ENCODE results near the gene TMPRSS9.

GRCh38 chr19:2475018-2475701, 115.1 kb downstream of the TMPRSS9 start:
- TF ChIP-seq PATZ1 (CRISPR knock-in tag; IDR thresholded peaks at IDR 0.05; ENCODE audit: borderline replicate concordance) (no peak), OSR1 (CRISPR knock-in tag; IDR thresholded peaks at IDR 0.05) (no peak), RARB (CRISPR knock-in tag; IDR thresholded peaks at IDR 0.05) (no peak), ZNF8 (CRISPR knock-in tag; IDR thresholded peaks at IDR 0.05) (no peak), SNAI2 (CRISPR knock-in tag; IDR thresholded peaks at IDR 0.05) (no peak), PPARA (CRISPR knock-in tag; IDR thresholded peaks at IDR 0.05; ENCODE audit: borderline replicate concordance) (no peak), ESRRG (CRISPR knock-in tag; IDR thresholded peaks at IDR 0.05) (no peak), TOX (CRISPR knock-in tag; IDR thresholded peaks at IDR 0.05; ENCODE audit: borderline replicate concordance) (no peak), GLIS3 (CRISPR knock-in tag; IDR thresholded peaks at IDR 0.05) (no peak), TCF4 (CRISPR knock-in tag; IDR thresholded peaks at IDR 0.05; ENCODE audit: borderline replicate concordance) (no peak), ZFP3 (CRISPR knock-in tag; IDR thresholded peaks at IDR 0.05) (no peak), ARNTL (CRISPR knock-in tag; IDR thresholded peaks at IDR 0.05; ENCODE audit: borderline replicate concordance, low read depth) (no peak)

All from SK-N-SH treated with all-trans-retinoic acid at 6 μM for 48 hours (cell line).